ENCODE data around the gene GP5. TPM values are rescaled to one million over a fixed set of nuclear protein-coding genes. Genes with fewer than 3 reads are reported as not detected.

Gene GP5
- total RNA-seq, 2 donors from 2014 or later: not detected

- TF ChIP-seq CTCF (IDR thresholded peaks at IDR 0.05) (no peak), POLR2A (IDR thresholded peaks at IDR 0.05) (no peak)
- no peak for ATAC-seq
- WGBS, 2 donors: 54 to 66% methylated on average over 5 to 6 of the region's 6 CpGs
These were observed 30.1 kb downstream of the GP5 start for GRCh38 chr3:194368918-194369317.

GRCh38 chr3:194367992-194368841, 30.8 kb downstream of the GP5 start:
- Histone ChIP-seq H3K9me3 (no peaks in the 10 kb centered on the region), H3K27ac (no peak overlapping the region), H3K36me3 (replicated peaks in 1 of 2; ENCODE audit: insufficient read depth in 1 of 2, low read depth in 2 of 2) (no peaks in the 10 kb centered on the region), H3K4me1 (peaks cover 4% of the 10 kb centered on the region), H3K4me3 (no peak overlapping the region), H3K27me3 (no peaks in the 10 kb centered on the region)
- WGBS, 2 donors: 52 to 53% methylated on average over 14 to 18 of the region's 18 CpGs
- TF ChIP-seq CTCF (IDR thresholded peaks at IDR 0.05) (no peak), POLR2A (IDR thresholded peaks at IDR 0.05) (no peak)
- ATAC-seq: no peak
- no peak for DNase-seq
- intact Hi-C loops (cut with DNase I): no loop called here

More at GRCh38 chr3:194368918-194369317, 30.1 kb downstream of the GP5 start:
- no peaks in the 10 kb centered on the region for H3K36me3 ChIP-seq (replicated peaks in 1 of 2; ENCODE audit: insufficient read depth in 1 of 2, low read depth in 2 of 2)
- H3K27ac ChIP-seq: no peak overlapping the region
- H3K4me1 ChIP-seq: peaks cover 4% of the 10 kb centered on the region
- no peaks in the 10 kb centered on the region for H3K9me3 ChIP-seq
- intact Hi-C loops (cut with DNase I): no loop called here
- no peak for DNase-seq
- H3K4me3 ChIP-seq: no peak overlapping the region
- no peaks in the 10 kb centered on the region for H3K27me3 ChIP-seq

GRCh38 chr3:194365978-194366490, 33.0 kb downstream of the GP5 start:
- WGBS, 2 donors: 65 to 77% methylated on average over 5 to 12 of the region's 12 CpGs
- Histone ChIP-seq H3K4me3 (no peak overlapping the region), H3K27ac (no peak overlapping the region), H3K27me3 (no peaks in the 10 kb centered on the region), H3K36me3 (replicated peaks in 1 of 2; ENCODE audit: insufficient read depth in 1 of 2, low read depth in 2 of 2) (no peaks in the 10 kb centered on the region), H3K4me1 (peaks cover 4% of the 10 kb centered on the region), H3K9me3 (no peaks in the 10 kb centered on the region)
- ATAC-seq (no peak), DNase-seq (no peak)
- intact Hi-C loops (cut with DNase I): no loop called here
- TF ChIP-seq CTCF (IDR thresholded peaks at IDR 0.05): no peak
- TF ChIP-seq POLR2A (IDR thresholded peaks at IDR 0.05): no peak

- Histone ChIP-seq H3K9me3 (no peaks in the 10 kb centered on the region), H3K4me1 (peaks cover 4% of the 10 kb centered on the region), H3K27me3 (no peaks in the 10 kb centered on the region), H3K4me3 (no peak overlapping the region), H3K36me3 (replicated peaks in 1 of 2; ENCODE audit: insufficient read depth in 1 of 2, low read depth in 2 of 2) (no peaks in the 10 kb centered on the region), H3K27ac (no peak overlapping the region)
- intact Hi-C loops (cut with DNase I): no loop called here
- 86% methylated on average over 2 to 6 of the region's 6 CpGs for WGBS, 2 donors
- ATAC-seq: no peak
- no peak for TF ChIP-seq POLR2A (IDR thresholded peaks at IDR 0.05)
- TF ChIP-seq CTCF (IDR thresholded peaks at IDR 0.05): no peak
- DNase-seq: no peak
These were observed 33.5 kb downstream of the GP5 start for GRCh38 chr3:194365526-194365925.

All from body of pancreas (tissue), 4 donors.